Vagina (tissue), 2 donors: ENCODE data around the gene YLPM1.

ENCODE experiments used
- CTCF ChIP-seq, 3 experiments: fragments of 450-650 bp in 2 of 3; fragments of 200-600 bp in 1 of 3; sonication (generic) in 1 of 3; IDR thresholded peaks; one replicate each; pipeline ENCODE4 v1.5.1; 2017 to 2019; ENCODE audit warnings: antibody characterized with exemption in 3 of 3, mild to moderate bottlenecking in 2 of 3, moderate library complexity in 2 of 3
- POLR2A ChIP-seq, 2 donors: fragments of 450-650 bp; IDR thresholded peaks; one replicate each; pipeline ENCODE4 v1.6.1; 2017; ENCODE audit warnings: antibody characterized with exemption in 2 of 2, mild to moderate bottlenecking in 2 of 2, moderate library complexity in 2 of 2

- TF ChIP-seq CTCF (IDR thresholded peaks at IDR 0.05) (no peak), POLR2A (IDR thresholded peaks at IDR 0.05) (no peak)
Measured at GRCh38 chr14:74848768-74849167, 85.7 kb downstream of the YLPM1 start.
